Trophoblast cell (in vitro differentiated cells and primary cell): ENCODE measurements around the gene CEACAM3.
"Not testable (repeated sequence)": the region's sequence is repeated elsewhere in the genome, so short reads cannot be mapped to it uniquely, and the experiment has no call there.

Experiments used
- DNase-seq, 2 donors: peaks; one replicate each; pipeline ENCODE4 v3.0.0-alpha.2; 2016
- H2AFZ ChIP-seq: 2 replicates; pipeline ENCODE4 v1.6.1; 2013; ENCODE audit warnings: low read length, moderate library complexity, mild to moderate bottlenecking; ENCODE audit not compliant: insufficient read depth, poor library complexity
- H2AK5ac ChIP-seq: 2 replicates; pipeline ENCODE4 v1.6.1; 2013; ENCODE audit warnings: mild to moderate bottlenecking, low read length
- H2BK120ac ChIP-seq: 2 replicates; pipeline ENCODE4 v1.6.1; 2013; ENCODE audit warnings: low read length, mild to moderate bottlenecking, moderate library complexity; ENCODE audit not compliant: insufficient read depth, poor library complexity
- H2BK12ac ChIP-seq: 2 replicates; pipeline ENCODE4 v1.6.1; 2013; ENCODE audit warnings: mild to moderate bottlenecking, low read length, moderate library complexity
- H2BK5ac ChIP-seq: 2 replicates; pipeline ENCODE4 v1.6.1; 2013; ENCODE audit warnings: low read length, low read depth, moderate library complexity, mild to moderate bottlenecking; ENCODE audit not compliant: poor library complexity
- H3K14ac ChIP-seq: 2 replicates; pipeline ENCODE4 v1.6.1; 2013; ENCODE audit warnings: mild to moderate bottlenecking, low read length
- H3K18ac ChIP-seq: 2 replicates; pipeline ENCODE4 v1.6.1; 2013; ENCODE audit warnings: mild to moderate bottlenecking, low read length
- H3K23ac ChIP-seq: 2 replicates; pipeline ENCODE4 v1.6.1; 2013; ENCODE audit warnings: low read length
- H3K27ac ChIP-seq: 2 replicates; pipeline ENCODE4 v1.5.1; 2013; ENCODE audit warnings: low read depth, mild to moderate bottlenecking, inconsistent platforms, low read length, moderate library complexity
- H3K27me3 ChIP-seq: 2 replicates; pipeline ENCODE4 v1.6.1; 2013; ENCODE audit warnings: inconsistent platforms, mild to moderate bottlenecking, low read length, moderate library complexity; ENCODE audit not compliant: insufficient read depth
- H3K36me3 ChIP-seq, 2 experiments: 1 replicate in 1 of 2; 2 replicates in 1 of 2; pipeline ENCODE4 v1.6.1; 2013; ENCODE audit warnings: low read length in 2 of 2, mild to moderate bottlenecking in 2 of 2, moderate library complexity in 1 of 2; ENCODE audit not compliant: insufficient read depth in 2 of 2, control insufficient read depth in 1 of 2
- H3K4ac ChIP-seq: 2 replicates; pipeline ENCODE4 v1.6.1; 2013; ENCODE audit warnings: low read depth, mild to moderate bottlenecking, low read length, moderate library complexity
- H3K4me1 ChIP-seq, 2 experiments: 1 replicate in 1 of 2; 2 replicates in 1 of 2; pipeline ENCODE4 v1.6.1; 2013; ENCODE audit warnings: low read length in 2 of 2, mild to moderate bottlenecking in 2 of 2, moderate library complexity in 1 of 2; ENCODE audit not compliant: insufficient read depth in 2 of 2, control insufficient read depth in 1 of 2
- H3K4me2 ChIP-seq: 2 replicates; pipeline ENCODE4 v1.6.1; 2013; ENCODE audit warnings: inconsistent platforms, mild to moderate bottlenecking, low read length, moderate library complexity
- H3K4me3 ChIP-seq: 2 replicates; pipeline ENCODE4 v1.5.1; 2013; ENCODE audit warnings: mild to moderate bottlenecking, low read depth, low read length, inconsistent platforms
- H3K79me1 ChIP-seq: one replicate; pipeline ENCODE4 v1.6.1; 2013; ENCODE audit warnings: low read length
- H3K79me2 ChIP-seq: 2 replicates; pipeline ENCODE4 v1.6.1; 2013; ENCODE audit warnings: low read length, mild to moderate bottlenecking; ENCODE audit not compliant: control insufficient read depth, insufficient read depth, poor library complexity
- H3K9ac ChIP-seq: 2 replicates; pipeline ENCODE4 v1.6.1; 2013; ENCODE audit warnings: mild to moderate bottlenecking, low read length
- H3K9me3 ChIP-seq: 2 replicates; pipeline ENCODE4 v1.6.1; 2013; ENCODE audit warnings: low read depth, mild to moderate bottlenecking, control low read depth, inconsistent platforms, low read length; ENCODE audit not compliant: insufficient read depth
- H4K12ac ChIP-seq: 2 replicates; pipeline ENCODE4 v1.6.1; 2013; ENCODE audit warnings: low read depth, mild to moderate bottlenecking, low read length, moderate library complexity
- H4K8ac ChIP-seq: 2 replicates; pipeline ENCODE4 v1.6.1; 2013; ENCODE audit warnings: low read depth, mild to moderate bottlenecking, low read length, moderate library complexity
- H4K91ac ChIP-seq: one replicate; pipeline ENCODE4 v1.6.1; 2013; ENCODE audit warnings: low read depth, mild to moderate bottlenecking, low read length, moderate library complexity
- WGBS: extraction: QIAGEN DNeasy Blood & Tissue Kit; methylation state at CpG from one replicate; pipeline ENCODE4 v1.1.7; 2013; ENCODE audit warnings: missing lambda C conversion rate; ENCODE audit not compliant: insufficient read length, insufficient coverage; ENCODE audit errors: extremely low coverage; 5-methylcytosine and 5-hydroxymethylcytosine counted together

The CEACAM3 gene

DNA sequence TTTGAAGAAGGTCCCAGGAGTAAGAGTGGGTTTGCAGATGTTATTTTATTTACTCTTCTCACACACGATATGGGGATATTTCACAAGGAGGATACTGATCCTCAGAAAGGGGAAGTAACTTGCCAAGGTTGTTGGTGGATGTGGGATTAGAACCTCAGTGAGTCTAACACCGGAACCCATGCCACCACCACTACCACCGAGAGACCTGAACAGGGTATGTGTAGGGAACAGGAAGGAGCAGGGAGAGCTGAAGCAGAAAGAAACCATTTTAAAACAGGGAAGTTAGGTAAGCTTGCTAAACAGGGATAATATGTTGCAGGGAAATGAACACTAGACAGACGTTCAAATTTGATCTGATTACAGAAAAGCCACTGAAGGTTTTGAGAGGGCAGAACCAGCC lies 11.6 kb upstream of the CEACAM3 start:
- H4K91ac ChIP-seq: no peak overlapping the region
- WGBS: no CpG with 5 or more reads among the region's 4 CpGs

DNA sequence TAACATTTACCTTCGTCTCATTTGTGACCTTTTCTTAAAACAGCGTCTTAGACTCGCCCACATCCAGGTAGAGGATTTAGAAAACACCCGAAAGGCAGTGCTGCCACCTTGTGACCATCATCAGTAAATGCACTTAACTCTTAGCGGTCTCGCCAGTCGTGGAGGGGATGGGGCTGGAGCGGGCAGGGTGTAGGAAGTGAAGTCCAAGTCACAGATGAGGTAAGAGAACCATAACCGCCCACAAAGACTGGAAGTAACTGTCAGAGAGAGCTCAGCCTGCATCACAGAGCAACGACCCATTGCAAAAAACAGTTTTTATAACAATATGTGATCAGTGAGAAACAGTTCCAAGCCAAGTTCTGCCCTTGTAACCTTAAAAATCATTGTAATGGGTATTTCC lies 10.7 kb upstream of the CEACAM3 start:
- Histone ChIP-seq H3K36me3 (no peaks in the 10 kb centered on the region), H3K4me1 (no peaks in the 10 kb centered on the region), H3K14ac (no peak overlapping the region), H3K79me2 (no peaks in the 10 kb centered on the region), H2BK12ac (no peak overlapping the region), H3K23ac (no peak overlapping the region), H2AFZ (no peak overlapping the region), H3K4me2 (no peak overlapping the region), H2BK5ac (no peak overlapping the region), H2AK5ac (no peak overlapping the region), H3K9ac (no peak overlapping the region), H3K4ac (no peak overlapping the region), H3K79me1 (no peaks in the 10 kb centered on the region), H3K9me3 (no peaks in the 10 kb centered on the region), H4K12ac (no peak overlapping the region), H2BK120ac (no peak overlapping the region), H4K8ac (no peak overlapping the region), H3K4me3 (no peak overlapping the region), H4K91ac (no peak overlapping the region), H3K18ac (no peak overlapping the region), H3K27me3 (no peaks in the 10 kb centered on the region), H3K27ac (no peak overlapping the region)
- DNase-seq: peak; percentile 52 to 83
- no CpG with 5 or more reads among the region's 10 CpGs for WGBS

More for the DNA sequence above, 11.6 kb upstream of the CEACAM3 start:
- DNase-seq: no peak
- no peak overlapping the region for H2BK12ac ChIP-seq
- no peaks in the 10 kb centered on the region for H3K79me2 ChIP-seq
- H3K4me2 ChIP-seq: no peak overlapping the region
- H2AFZ ChIP-seq: no peak overlapping the region
- no peak overlapping the region for H2BK5ac ChIP-seq
- no peak overlapping the region for H3K9ac ChIP-seq
- no peaks in the 10 kb centered on the region for H3K36me3 ChIP-seq
- no peak overlapping the region for H3K4ac ChIP-seq
- H3K4me3 ChIP-seq: no peak overlapping the region
- H3K14ac ChIP-seq: no peak overlapping the region
- no peaks in the 10 kb centered on the region for H3K4me1 ChIP-seq
- no peaks in the 10 kb centered on the region for H3K9me3 ChIP-seq
- no peak overlapping the region for H2AK5ac ChIP-seq
- H3K27ac ChIP-seq: no peak overlapping the region
- H4K8ac ChIP-seq: no peak overlapping the region
- no peak overlapping the region for H3K23ac ChIP-seq
- no peaks in the 10 kb centered on the region for H3K79me1 ChIP-seq
- no peaks in the 10 kb centered on the region for H3K27me3 ChIP-seq
- no peak overlapping the region for H3K18ac ChIP-seq
- H4K12ac ChIP-seq: no peak overlapping the region
- H2BK120ac ChIP-seq: no peak overlapping the region

DNA sequence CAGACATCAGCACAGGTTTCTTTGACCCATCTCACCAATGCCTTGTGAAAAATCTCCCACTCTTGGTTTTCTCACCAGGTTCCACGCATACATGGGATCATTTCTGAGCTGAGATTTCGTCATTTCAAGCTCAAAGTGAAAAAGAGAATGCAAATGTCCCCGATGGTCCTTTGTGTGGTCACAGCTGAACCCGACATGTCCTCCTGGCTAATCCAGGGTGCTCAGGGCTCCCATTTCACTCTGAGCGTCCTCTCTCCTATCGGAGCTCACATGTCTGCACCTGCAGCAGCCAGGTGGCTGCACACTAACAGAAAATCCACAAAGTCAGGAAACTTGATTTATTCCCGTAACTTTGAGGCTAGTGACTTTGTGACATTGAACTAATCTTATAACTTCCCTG lies 9.3 kb upstream of the CEACAM3 start:
- H3K27me3 ChIP-seq: no peaks in the 10 kb centered on the region
- no peak overlapping the region for H3K27ac ChIP-seq
- H2BK120ac ChIP-seq: no peak overlapping the region
- H3K4me3 ChIP-seq: no peak overlapping the region
- H3K79me2 ChIP-seq: no peaks in the 10 kb centered on the region
- H3K79me1 ChIP-seq: no peaks in the 10 kb centered on the region
- no peaks in the 10 kb centered on the region for H3K9me3 ChIP-seq
- H3K4ac ChIP-seq: no peak overlapping the region
- no peak overlapping the region for H4K12ac ChIP-seq
- no peak overlapping the region for H2BK5ac ChIP-seq
- no peak overlapping the region for H3K14ac ChIP-seq
- no peak overlapping the region for H2AK5ac ChIP-seq
- no peak overlapping the region for H3K4me2 ChIP-seq
- DNase-seq: no peak
- H3K9ac ChIP-seq: no peak overlapping the region
- H4K91ac ChIP-seq: no peak overlapping the region
- no peaks in the 10 kb centered on the region for H3K4me1 ChIP-seq
- no peaks in the 10 kb centered on the region for H3K36me3 ChIP-seq
- no peak overlapping the region for H3K23ac ChIP-seq
- no peak overlapping the region for H3K18ac ChIP-seq
- no CpG with 5 or more reads among the region's 7 CpGs for WGBS
- no peak overlapping the region for H2AFZ ChIP-seq
- H2BK12ac ChIP-seq: no peak overlapping the region
- no peak overlapping the region for H4K8ac ChIP-seq

DNA sequence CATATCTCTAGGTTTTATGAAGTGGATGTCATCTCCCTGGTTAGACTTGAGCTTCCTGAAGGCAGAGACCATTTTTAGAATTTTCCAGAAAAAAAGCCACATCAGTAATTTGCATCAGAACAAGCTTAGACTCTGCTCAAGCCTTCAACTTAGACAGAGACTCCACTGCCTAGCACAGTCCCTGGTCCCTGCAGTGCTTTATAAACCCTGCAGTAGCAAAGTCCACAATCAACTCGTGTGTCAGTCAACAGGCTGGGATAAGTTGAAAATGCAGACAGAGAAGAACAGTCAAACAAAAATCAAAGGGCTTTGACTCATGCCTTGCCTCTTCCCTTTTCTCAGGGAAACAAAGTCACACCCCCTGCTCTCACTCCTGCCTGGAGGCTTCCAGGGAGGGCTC lies 7.9 kb upstream of the CEACAM3 start:
- H4K91ac ChIP-seq, H3K79me1 ChIP-seq, H3K4me1 ChIP-seq, H3K23ac ChIP-seq, H2BK12ac ChIP-seq, H3K9me3 ChIP-seq, H4K8ac ChIP-seq, H2BK5ac ChIP-seq, H3K27ac ChIP-seq, H2AFZ ChIP-seq, H3K14ac ChIP-seq, H3K36me3 ChIP-seq, H3K9ac ChIP-seq, H3K4ac ChIP-seq, H4K12ac ChIP-seq, H2BK120ac ChIP-seq, DNase-seq, H3K18ac ChIP-seq, H3K4me3 ChIP-seq, H3K79me2 ChIP-seq, H3K27me3 ChIP-seq, H3K4me2 ChIP-seq, H2AK5ac ChIP-seq: not testable (repeated sequence)
- no CpG with 5 or more reads among the region's 1 CpG for WGBS
